Keratinocyte (primary cell): ENCODE results near the gene PRKCA.

ENCODE experiments used
- CTCF ChIP-seq, 3 experiments: IDR thresholded peaks in 1 of 3; conservative IDR thresholded peaks in 1 of 3; optimal IDR thresholded peaks in 1 of 3; 2 replicates in 2 of 3; 3 replicates in 1 of 3; pipeline versions ENCODE3 to v1.5.1; 2011; ENCODE audit warnings: low read length in 3 of 3, mild to moderate bottlenecking in 3 of 3, moderate library complexity in 2 of 3, control low read depth in 1 of 3, inconsistent platforms in 1 of 3; ENCODE audit not compliant: insufficient read depth in 2 of 3; ENCODE audit errors: extremely low read depth in 1 of 3
- EZH2 ChIP-seq: IDR thresholded peaks from one replicate; pipeline ENCODE4 v1.6.1; 2012; ENCODE audit warnings: inconsistent platforms, mild to moderate bottlenecking, low read length, moderate library complexity

GRCh38 chr17:66429680-66430079 is 127.3 kb downstream of the PRKCA start:
- TF ChIP-seq CTCF (optimal IDR thresholded peaks at IDR 0.05 in 1 of 3, IDR thresholded peaks at IDR 0.05 in 1 of 3, conservative IDR thresholded peaks at IDR 0.05 in 1 of 3; ENCODE audit: extremely low read depth in 1 of 3, insufficient read depth in 2 of 3, low read length in 3 of 3) (no peak), EZH2 (no peak)
